ENCODE results near the gene CRADD.
"Not testable (repeated sequence)": the region's sequence is repeated elsewhere in the genome, so short reads cannot be mapped to it uniquely, and the experiment has no call there.

CRADD gene

GRCh38 chr12:93850481-93851256, 173.5 kb downstream of the CRADD start:
- no peak for DNase-seq

- no peak for DNase-seq
Observed at GRCh38 chr12:93851257-93851671, 174.1 kb downstream of the CRADD start.

DNA sequence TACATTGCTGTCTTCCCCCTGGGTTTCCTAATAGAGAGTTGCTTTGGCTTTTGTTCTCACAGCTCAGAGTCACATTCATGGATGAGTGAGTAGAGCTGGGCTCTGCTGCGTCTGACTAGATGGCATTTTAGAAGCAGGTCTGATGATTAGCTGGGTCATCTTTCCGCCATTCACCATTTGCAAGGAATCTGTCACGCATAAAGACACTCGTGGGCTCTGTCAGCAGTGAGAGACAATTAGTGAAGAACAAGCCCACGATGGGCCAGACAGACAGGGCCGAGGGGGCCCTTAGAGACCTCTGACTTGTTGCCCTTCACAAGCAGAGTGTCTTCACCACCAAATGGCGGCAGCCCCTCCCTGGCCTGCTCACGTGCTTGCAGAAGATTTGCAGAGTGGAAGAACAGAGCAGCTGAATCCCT, 175.0 kb downstream of the CRADD start:
- no peak for DNase-seq

DNA sequence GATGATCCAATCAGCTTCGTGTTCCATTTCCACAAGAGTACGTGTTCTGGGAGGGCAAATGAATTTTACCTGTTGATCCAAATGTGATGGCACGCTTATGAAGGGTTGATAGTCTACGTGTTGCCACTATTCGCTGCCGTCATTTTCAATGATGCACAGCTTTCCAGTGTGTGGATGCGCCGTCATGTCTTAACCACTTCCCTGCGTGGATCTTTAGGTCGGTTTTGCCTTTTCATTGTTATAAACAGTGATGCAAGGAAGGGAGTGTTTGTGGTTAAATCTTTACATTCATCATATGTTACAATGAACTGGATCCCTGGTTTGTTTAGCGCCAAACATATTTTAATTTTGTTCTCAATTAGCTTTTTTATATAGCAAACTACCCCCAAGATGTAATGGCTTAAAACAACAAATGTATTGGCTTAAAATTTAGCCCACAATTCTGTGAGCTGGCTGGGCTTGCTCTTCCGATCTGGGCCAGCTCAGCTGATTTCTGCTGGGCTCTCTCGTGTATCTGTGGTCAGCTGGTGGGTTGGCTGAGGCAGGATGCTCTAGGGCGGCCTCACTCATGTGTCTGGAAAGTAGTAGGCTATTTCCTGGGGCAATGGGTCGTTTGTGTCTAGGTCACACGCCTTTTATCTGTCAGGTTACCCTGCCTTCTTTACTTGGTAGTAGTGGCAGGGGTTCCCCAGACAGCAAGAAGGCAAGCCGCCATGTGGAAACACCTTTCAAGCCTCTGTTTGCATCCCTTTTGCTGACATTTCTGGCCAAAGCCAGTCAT, 176.7 kb downstream of the CRADD start:
- DNase-seq: no peak

GRCh38 chr12:93855261-93855660, 178.1 kb downstream of the CRADD start:
- DNase-seq: no peak

DNA sequence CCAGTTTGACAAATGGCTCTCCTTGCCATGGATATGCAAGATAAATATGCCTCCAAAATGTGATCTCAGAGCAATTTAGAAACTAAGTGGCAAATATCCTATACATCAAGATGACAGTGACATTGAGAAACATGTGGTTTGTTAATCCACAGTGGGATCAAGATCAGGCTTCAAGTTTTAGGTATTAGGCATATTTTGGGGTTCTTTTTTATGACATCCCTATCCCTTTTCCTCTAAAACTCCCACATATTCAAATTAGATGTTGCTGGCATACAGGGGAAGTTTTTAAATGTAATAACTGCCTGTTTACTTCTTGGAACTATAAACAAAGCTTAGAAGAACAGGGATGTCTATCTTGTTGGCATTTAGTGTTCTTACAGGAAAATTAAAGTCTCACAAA, 179.4 kb downstream of the CRADD start:
- no peak for DNase-seq

GRCh38 chr12:93857279-93857938, 180.2 kb downstream of the CRADD start:
- no peak for DNase-seq

GRCh38 chr12:93857991-93858447, 180.8 kb downstream of the CRADD start:
- no peak for DNase-seq

DNA sequence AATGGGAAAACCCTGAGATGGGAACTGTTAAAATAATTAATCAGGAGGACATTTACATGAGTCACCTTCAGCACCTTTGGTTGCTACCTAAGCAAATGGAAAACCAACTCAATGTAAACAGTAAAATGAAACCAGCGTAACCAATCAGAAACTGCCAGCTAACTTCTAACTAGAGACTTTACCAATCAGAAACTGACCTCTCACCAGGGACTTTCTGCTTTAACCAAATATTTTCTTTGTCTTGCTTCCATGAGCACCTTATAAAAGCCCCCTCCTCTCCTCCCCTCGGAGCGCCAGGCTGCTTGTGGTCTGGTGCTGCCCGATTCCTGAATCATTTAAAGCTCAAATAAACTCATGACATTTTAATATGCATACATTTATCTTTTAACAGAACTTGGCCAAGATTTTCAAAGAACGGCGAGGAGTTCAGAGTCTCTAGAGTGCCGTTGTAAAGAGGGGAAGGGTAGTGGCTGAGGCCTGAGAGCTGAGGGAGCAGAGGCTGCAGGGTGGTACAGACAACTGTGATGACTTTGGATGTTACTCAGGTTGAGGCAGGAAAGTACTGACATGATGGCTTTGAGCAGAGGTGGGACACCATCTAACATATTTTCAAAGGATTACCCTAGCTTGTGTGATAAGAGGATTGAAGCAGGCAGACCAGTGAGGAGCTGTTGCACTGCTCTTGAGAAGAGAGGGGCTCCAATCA, 183.6 kb downstream of the CRADD start:
- DNase-seq: no peak

DNA sequence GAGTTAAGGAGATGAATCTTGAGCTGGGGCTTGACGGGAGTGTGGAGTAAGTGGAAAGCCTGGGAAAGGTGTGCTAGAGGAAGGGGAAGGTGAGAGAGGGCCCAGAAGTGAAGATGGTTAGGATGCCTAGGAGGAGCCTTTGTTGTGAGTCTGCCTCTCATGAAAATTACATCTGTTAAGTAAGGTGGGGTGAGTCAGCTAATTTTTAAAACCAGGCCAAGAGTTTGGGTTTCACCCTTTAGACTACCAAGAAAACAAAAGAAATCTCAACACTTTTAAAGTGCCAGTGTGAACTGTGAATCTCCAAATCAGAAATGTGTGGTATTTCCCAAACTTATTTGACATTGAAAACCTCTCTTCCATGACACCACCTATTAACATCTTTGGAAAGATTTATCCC, 185.2 kb downstream of the CRADD start:
- no peak for DNase-seq

GRCh38 chr12:93865751-93866150, 188.6 kb downstream of the CRADD start:
- DNase-seq: no peak

DNA sequence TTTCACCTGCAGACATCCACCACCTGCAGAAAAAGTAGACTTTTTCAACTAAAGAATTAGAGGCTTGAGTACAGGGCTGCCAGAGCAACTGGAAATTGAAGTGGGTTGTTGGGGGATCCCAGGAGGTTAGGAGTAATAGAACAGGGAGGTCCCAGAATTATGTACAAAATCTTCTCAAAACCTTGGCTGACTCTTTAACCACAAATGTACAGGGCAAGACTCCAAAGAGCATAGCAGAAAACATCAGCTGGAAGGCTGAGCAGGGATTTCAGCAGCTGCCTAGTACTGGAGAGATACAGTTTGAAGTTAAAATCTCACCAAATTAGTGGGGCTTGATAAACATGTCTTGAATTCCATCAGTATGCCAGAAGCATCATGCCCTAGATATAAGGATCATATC, 191.6 kb downstream of the CRADD start:
- no peak for DNase-seq

GRCh38 chr12:93870020-93870795, 193.0 kb downstream of the CRADD start:
- DNase-seq: no peak

DNA sequence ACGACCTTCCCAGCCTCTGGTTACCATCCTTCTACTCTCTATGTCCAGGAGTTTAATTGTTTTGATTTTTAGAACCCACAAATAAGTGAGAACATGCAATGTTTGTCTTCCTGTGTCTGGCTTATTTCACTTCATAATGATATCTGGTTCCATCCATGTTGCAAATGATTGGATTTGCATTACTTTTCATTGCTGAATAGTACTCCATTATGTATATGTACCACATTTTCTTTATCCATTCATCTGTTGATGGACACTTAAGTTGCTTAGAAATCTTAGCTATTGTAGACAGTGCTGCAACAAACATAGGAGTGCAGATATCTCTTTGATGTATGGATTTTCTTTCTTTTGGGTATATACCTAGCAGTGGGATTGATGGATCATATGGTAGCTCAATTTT, 194.4 kb downstream of the CRADD start:
- DNase-seq: not testable (repeated sequence)

DNA sequence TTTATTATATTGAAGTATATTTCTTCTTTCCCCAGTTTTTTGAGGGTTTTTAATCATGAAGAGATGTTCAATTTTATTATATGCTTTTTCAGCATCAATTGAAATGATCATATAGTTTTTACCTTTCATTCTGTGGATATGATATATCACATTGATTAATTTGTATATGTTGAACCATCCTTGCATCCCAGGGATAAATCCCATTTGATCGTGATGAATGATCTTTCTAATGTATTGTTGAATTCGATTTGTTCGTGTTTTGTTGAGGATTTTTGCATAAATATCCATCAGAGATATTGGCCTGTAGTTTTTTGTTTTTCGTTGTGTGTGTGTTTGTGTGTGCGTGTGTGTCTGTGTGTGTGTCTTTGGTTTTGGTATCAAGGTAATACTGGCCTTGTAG, 196.4 kb downstream of the CRADD start:
- no peak for DNase-seq

DNA sequence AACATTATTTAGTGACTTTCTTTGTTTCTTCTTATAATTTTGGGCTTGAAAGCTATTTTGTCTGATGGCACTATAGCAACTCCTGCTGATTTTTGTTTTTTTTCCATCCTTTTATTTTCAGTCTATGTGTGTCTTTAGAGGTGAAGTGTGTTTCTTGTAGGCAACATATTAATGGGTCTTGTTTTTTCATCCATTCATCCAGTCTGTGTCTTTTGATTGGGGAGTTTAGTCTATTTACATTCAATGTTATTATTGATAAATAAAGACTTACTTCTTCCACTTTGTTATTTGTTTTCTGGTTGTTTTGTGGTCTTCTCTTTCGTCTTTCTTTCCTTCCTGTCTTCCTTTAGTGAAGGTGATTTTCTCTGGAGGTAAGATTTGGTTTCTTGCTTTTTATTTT, 198.0 kb downstream of the CRADD start:
- DNase-seq: no peak

GRCh38 chr12:93876360-93876759, 199.2 kb downstream of the CRADD start:
- no peak for DNase-seq

DNA sequence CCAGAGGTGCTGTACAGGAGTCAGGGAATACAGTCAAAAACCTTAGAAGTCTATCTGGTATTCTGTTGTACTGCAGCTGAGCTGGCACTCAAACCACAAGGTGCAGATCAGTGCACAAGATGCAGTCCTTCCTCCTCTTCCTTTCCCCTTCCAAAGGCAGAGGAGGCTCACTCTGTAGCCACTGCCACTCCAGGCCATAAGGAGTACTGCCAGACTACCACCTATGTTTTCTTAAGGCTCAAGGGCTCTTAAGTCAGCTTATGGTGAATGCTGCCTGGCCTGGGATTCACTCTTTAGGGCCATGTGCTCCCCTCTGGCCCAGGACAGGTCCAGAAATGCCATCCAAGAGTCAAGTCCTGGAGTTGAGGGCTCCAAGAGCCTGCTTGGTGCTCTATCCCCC, 200.3 kb downstream of the CRADD start:
- no peak for DNase-seq

- no peak for DNase-seq
Observed at GRCh38 chr12:93879476-93880421, 202.6 kb downstream of the CRADD start.

DNA sequence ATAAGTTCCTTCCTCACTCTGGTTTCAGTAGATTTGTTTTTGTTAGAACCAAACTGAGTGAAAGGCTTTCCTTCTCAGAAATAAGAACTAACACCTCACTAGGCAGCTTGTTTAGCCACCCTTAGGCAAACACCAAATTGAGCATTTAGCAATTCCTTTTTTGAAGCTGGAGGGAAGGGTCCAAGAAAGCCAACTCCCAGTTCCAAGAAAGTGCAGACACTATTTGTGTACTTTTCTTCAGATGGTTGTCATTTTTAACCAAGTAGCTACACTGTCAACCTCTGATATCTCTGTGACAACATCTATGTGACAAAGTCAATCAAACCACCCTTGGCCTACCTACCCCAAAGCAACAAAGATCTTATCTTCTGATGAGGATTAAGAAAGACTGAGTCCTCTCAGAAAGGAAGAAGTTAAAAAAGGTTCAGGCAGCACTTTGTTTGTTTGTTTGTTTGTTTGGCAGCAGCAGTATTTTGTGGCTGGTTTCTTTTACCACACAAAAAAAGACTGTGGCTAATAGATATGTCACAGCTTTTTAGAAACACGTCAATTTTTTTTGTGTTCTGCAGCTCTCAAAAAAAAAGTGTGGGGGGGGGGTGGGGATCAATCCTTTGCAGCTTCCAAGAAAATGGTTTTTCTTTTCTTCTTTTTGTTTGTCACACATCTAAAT, 203.8 kb downstream of the CRADD start:
- no peak for DNase-seq

All from hematopoietic multipotent progenitor cell treated with erythropoietin and hydrocortisone succinate and interleukin-3 and kit ligand, for 8 days (in vitro differentiated cells).